SJSA1 (cell line): Measurements from ENCODE around the gene PRXL2C. TPM values are rescaled to one million over a fixed set of nuclear protein-coding genes. Genes with fewer than 3 reads are reported as not detected.
"Not testable (repeated sequence)": the region's sequence is repeated elsewhere in the genome, so short reads cannot be mapped to it uniquely, and the experiment has no call there.

Source experiments
- DNase-seq, 2 experiments: peaks; one replicate each; pipeline ENCODE4 v3.0.0-alpha.2; 2015 to 2020; ENCODE audit warnings: low spot score in 2 of 2, low read depth in 1 of 2
- H3K27ac ChIP-seq: fragments of 250-450 bp; sonication (Bioruptor Pico); 2 replicates; pipeline ENCODE4 v1.5.1; 2020; ENCODE audit warnings: mild to moderate bottlenecking, moderate library complexity
- H3K27me3 ChIP-seq: fragments of 250-450 bp; sonication (Bioruptor Pico); replicated peaks from 2 replicates; pipeline ENCODE4 v1.5.1; 2020; ENCODE audit warnings: mild to moderate bottlenecking, moderate library complexity
- H3K36me3 ChIP-seq: fragments of 250-450 bp; sonication (Bioruptor Pico); 2 replicates; pipeline ENCODE4 v1.5.1; 2020; ENCODE audit warnings: mild to moderate bottlenecking
- H3K4me1 ChIP-seq: fragments of 250-450 bp; sonication (Bioruptor Pico); replicated peaks from 2 replicates; pipeline ENCODE4 v1.6.1; 2021; ENCODE audit warnings: mild to moderate bottlenecking
- H3K4me3 ChIP-seq: fragments of 250-450 bp; sonication (Bioruptor Pico); 2 replicates; pipeline ENCODE4 v1.5.1; 2020; ENCODE audit warnings: mild to moderate bottlenecking
- H3K9me3 ChIP-seq: fragments of 250-450 bp; sonication (Bioruptor Pico); replicated peaks from 2 replicates; pipeline ENCODE4 v1.5.1; 2020; ENCODE audit warnings: mild to moderate bottlenecking
- total RNA-seq: library from RNA; depleted of rRNA; stranded (reverse); fragments of >200 nt; shearing (Covaris generic); gene quantifications from 2 replicates; pipeline ENCODE4 v1.2.3, GENCODE V29; 2014; rRNA removed

PRXL2C gene, protein sequence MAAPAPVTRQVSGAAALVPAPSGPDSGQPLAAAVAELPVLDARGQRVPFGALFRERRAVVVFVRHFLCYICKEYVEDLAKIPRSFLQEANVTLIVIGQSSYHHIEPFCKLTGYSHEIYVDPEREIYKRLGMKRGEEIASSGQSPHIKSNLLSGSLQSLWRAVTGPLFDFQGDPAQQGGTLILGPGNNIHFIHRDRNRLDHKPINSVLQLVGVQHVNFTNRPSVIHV
- 9.5 and 27.5 TPM in 2 replicates for total RNA-seq

DNA sequence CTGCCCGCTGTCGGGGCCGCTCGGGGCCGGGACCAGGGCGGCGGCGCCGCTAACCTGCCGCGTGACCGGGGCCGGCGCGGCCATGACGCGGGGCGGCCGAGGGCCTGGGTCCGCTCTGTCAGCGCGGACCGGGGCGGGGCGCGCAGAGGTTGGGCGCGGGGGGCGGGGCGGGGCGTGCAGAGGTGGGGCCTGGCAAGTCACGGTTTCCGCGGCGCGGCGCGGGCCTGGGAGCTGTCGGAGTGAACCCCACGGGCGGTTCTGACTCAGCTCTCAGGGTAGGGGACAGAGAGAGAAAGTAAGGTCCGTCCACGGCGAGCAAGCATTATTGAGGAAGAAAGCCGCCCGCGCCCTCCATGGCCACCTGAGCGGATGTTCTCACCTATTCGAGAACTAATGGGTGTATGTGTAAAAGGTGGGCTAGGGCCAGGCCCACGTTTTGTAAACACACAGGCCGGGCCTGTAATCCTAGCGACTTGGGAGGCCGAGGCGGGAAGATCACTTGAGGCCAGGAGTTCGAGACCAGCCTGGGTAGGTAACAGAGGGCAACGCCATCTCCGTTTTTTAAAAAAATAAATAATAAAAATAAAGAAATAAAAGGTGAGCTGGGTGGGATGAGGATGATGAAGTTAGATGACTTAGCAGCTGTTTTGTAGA is at the start of gene PRXL2C:
PRXL2C (minus strand) TSS at position 120 of the 654 bp plus-strand sequence; CDS start at position 84, 36 bp downstream.
- H3K27ac ChIP-seq = peak within 1 kb of the TSS; percentile 91
- H3K4me1 ChIP-seq = no peaks in the 10 kb centered on the region; the same call in 1 of the 2 replicates
- peak; percentile 63 to 80 for DNase-seq
- peak within 1 kb of the TSS; percentile 87 for H3K4me3 ChIP-seq
- H3K36me3 ChIP-seq = peaks cover 23% of the 10 kb centered on the region
- H3K27me3 ChIP-seq = no peaks in the 10 kb centered on the region
- no peaks in the 10 kb centered on the region for H3K9me3 ChIP-seq

DNA sequence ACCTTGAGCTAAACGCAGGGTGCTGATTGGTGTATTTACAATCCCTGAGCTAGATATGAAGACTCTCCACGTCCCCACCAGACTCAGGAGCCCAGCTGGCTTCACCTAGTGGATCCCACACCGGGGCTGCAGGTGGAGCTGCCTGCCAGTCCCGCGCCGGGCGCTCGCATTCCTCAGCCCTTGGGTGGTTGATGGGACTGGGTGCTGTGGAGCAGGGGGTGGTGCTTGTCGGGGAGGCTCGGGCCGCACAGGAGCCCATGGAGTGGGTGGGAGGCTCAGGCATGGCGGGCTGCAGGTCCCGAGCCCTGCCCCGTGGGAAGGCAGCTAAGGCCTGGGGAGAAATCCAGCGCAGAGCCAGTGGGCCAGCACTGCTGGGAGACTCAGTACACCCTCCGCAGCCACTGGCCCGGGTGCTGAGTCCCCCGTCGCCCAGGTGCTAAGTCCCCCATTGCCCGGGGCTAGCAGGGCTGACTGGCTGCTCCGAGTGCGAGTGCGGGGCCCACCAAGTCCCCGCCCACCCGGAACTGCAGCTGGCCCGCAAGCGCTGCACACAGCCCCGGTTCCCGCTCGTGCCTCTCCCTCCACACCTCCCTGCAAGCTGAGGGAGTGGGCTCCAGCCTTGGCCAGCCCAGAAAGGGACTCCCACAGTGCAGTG is 45.7 kb upstream of the PRXL2C start:
- H3K4me3 ChIP-seq, H3K27me3 ChIP-seq, H3K27ac ChIP-seq, DNase-seq, H3K36me3 ChIP-seq, H3K9me3 ChIP-seq, H3K4me1 ChIP-seq: not testable (repeated sequence)

DNA sequence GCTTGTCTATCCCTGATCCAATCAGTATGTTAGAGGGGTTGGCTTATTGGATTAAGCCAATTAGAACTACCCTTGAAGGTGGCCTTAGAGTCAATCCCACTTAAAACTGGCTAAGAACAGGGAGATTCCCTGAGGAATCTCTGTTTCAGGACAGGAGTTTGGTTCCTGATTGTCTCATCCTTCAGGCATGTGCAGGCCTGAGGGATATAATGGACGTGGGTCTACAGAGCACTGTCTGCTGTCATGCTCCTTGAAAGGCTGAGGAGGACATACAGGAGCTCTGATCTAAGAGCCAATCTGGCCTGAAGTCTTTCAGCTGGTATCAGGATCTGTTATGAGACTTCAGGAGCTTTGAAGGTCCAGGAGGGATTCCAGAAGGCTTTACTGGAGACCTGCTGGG is 36.2 kb upstream of the PRXL2C start:
- H3K9me3 ChIP-seq = peaks cover 3% of the 10 kb centered on the region; the same call in 1 of the 2 replicates
- no peak for DNase-seq
- no peaks in the 10 kb centered on the region for H3K27me3 ChIP-seq
- H3K27ac ChIP-seq = no peak overlapping the region
- H3K4me3 ChIP-seq = no peak overlapping the region
- no peaks in the 10 kb centered on the region for H3K36me3 ChIP-seq
- H3K4me1 ChIP-seq = no peaks in the 10 kb centered on the region

DNA sequence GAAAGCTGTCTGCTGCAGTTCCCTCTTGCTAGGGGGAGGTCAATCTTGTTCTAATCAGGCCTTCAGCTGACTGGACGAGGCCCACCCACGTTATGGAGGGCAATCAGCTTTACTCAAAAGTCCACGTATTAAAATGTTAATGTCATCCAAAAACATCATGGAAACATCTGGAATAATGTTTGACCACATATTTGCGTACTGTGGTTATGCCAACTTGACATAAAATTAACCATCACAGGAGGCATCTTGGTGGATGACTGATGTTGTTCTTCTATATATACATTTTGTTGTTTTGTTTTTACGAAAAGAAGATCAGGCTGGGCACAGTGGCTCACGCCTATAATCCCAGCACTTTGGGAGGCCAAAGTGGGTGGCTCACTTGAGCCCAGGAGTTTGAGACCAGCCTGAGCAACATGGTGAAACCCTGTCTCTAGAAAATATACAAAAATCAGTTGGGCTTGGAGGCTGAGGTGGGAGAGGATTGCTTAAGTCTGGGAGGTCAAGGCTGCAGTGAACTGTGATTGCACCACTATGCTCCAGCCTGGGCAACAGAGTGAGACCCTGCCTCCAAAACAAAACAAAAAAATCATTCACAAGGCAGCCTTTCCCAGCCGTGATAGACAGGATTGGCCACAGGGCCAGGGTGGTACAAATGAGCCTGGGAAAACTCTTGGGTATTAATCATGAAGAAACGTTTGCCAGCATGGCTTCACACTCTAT is 33.8 kb upstream of the PRXL2C start:
- Histone ChIP-seq H3K4me3 (no peak overlapping the region), H3K27me3 (no peaks in the 10 kb centered on the region), H3K27ac (no peak overlapping the region), H3K9me3 (peaks cover 3% of the 10 kb centered on the region; the same call in 1 of the 2 replicates), H3K4me1 (no peaks in the 10 kb centered on the region), H3K36me3 (no peaks in the 10 kb centered on the region)
- no peak for DNase-seq

GRCh38 chr9:96688187-96688586 is 33.1 kb upstream of the PRXL2C start:
- Histone ChIP-seq H3K36me3 (no peaks in the 10 kb centered on the region), H3K4me3 (no peak overlapping the region), H3K27me3 (no peaks in the 10 kb centered on the region), H3K27ac (no peak overlapping the region), H3K4me1 (no peaks in the 10 kb centered on the region), H3K9me3 (peaks cover 3% of the 10 kb centered on the region; the same call in 1 of the 2 replicates)
- DNase-seq = no peak

DNA sequence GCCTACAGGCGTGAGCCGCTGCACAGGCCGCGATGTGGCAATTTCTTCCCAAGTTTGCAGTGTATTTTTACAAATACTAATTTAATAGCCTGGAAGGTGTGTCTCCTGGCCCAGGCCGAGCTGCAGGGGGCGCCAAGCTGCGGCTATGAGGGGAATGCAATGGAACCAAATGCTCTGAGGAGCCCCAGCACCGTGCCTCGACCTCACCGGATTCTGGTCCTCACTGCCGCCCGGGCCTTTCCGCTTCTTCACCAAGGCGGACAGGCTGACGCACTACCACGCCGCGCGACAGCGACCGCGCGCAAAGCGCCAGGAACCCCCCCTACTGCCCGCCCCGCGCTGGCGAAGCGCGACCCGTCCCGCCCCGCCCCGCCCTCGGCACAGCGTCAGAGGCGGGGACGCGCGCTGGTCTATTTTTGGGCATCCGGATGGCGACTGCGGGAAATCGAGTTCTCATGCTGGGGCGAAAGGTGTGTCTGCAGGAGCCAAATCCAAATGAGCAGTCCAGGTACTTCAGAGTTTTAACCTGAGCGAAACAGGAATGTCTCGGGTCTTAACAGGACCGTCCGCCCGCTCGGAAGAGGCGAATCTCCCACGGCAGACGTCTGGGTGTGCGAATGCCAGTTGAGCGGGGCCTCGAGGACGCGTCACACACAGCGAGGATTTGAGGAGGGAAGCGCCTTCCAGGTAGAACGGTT is 31.7 kb upstream of the PRXL2C start:
- Histone ChIP-seq H3K4me3 (peak overlapping the region; percentile 33), H3K27ac (no peak overlapping the region), H3K36me3 (no peaks in the 10 kb centered on the region), H3K27me3 (no peaks in the 10 kb centered on the region), H3K4me1 (no peaks in the 10 kb centered on the region), H3K9me3 (peaks cover 3% of the 10 kb centered on the region; the same call in 1 of the 2 replicates)
- peak; percentile 25 to 51 for DNase-seq

- Histone ChIP-seq H3K4me3 (no peak overlapping the region), H3K36me3 (no peaks in the 10 kb centered on the region)
Observed at GRCh38 chr9:96680812-96681499, 25.8 kb upstream of the PRXL2C start.

GRCh38 chr9:96674906-96675538 is 19.9 kb upstream of the PRXL2C start:
- H3K27ac ChIP-seq = no peak overlapping the region
- H3K27me3 ChIP-seq = no peaks in the 10 kb centered on the region
- H3K4me3 ChIP-seq = no peak overlapping the region
- no peaks in the 10 kb centered on the region; the same call in 1 of the 2 replicates for H3K9me3 ChIP-seq
- peak in 1 of 2 experiments; percentile 33 for DNase-seq
- no peaks in the 10 kb centered on the region for H3K36me3 ChIP-seq
- H3K4me1 ChIP-seq = peaks cover 4% of the 10 kb centered on the region

More at GRCh38 chr9:96680812-96681499, 25.8 kb upstream of the PRXL2C start:
- DNase-seq = no peak
- Histone ChIP-seq H3K27me3 (no peaks in the 10 kb centered on the region), H3K9me3 (no peaks in the 10 kb centered on the region), H3K27ac (no peak overlapping the region), H3K4me1 (no peaks in the 10 kb centered on the region)

- not testable (repeated sequence) for H3K27ac ChIP-seq, DNase-seq, H3K27me3 ChIP-seq, H3K4me1 ChIP-seq, H3K9me3 ChIP-seq, H3K4me3 ChIP-seq, H3K36me3 ChIP-seq
Observed at GRCh38 chr9:96673786-96674185, 18.7 kb upstream of the PRXL2C start.

GRCh38 chr9:96668868-96669534 is 13.9 kb upstream of the PRXL2C start:
- Histone ChIP-seq H3K4me3 (no peak overlapping the region), H3K27ac (no peak overlapping the region), H3K27me3 (no peaks in the 10 kb centered on the region), H3K4me1 (no peaks in the 10 kb centered on the region), H3K36me3 (no peaks in the 10 kb centered on the region), H3K9me3 (no peaks in the 10 kb centered on the region; the same call in 1 of the 2 replicates)
- no peak for DNase-seq

DNA sequence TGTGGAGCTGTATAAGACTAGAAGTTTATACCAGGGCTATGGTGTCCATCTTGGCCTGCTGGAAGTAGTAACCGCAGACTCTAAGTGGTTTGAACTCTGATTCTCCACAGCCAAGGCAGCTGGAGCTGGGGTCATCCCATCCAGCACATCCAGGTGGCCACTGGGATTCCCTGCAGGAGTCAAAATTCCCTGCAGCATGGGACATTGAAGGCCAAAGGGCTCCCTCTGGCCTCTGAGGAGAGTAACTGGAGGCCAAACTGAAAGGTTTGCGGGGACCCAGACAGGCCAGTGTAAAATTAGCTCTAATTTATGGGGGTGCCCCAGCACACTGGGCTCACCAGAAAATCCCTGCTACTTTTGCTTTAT is 12.2 kb upstream of the PRXL2C start:
- H3K27me3 ChIP-seq = no peaks in the 10 kb centered on the region
- no peak for DNase-seq
- H3K9me3 ChIP-seq = no peaks in the 10 kb centered on the region; the same call in 1 of the 2 replicates
- H3K4me1 ChIP-seq = no peaks in the 10 kb centered on the region
- no peaks in the 10 kb centered on the region for H3K36me3 ChIP-seq
- H3K4me3 ChIP-seq = no peak overlapping the region
- H3K27ac ChIP-seq = no peak overlapping the region
